NT2/D1 (cell line): ENCODE measurements around the gene XRN1.

Experiments
- YY1 ChIP-seq: IDR thresholded peaks from 2 replicates; pipeline ENCODE4 v1.6.1; 2011; ENCODE audit not compliant: insufficient read length, insufficient read depth
- ZNF274 ChIP-seq: IDR thresholded peaks from 2 replicates; pipeline ENCODE4 v1.6.1; 2011; ENCODE audit warnings: mild to moderate bottlenecking, low read depth, low read length

GRCh38 chr3:142318331-142318730 is 129.5 kb downstream of the XRN1 start:
- TF ChIP-seq ZNF274 = no peak
- TF ChIP-seq YY1 = no peak
